Stimulated activated CD8-positive, alpha-beta memory T cell treated with anti-CD3 and anti-CD28 coated beads, Interleukin-2, amount 100 ng/mL, for 1 hour (primary cell): Measurements from ENCODE around the gene COPS2.

ENCODE experiments used
- DNase-seq, 2 donors: peaks; one replicate each; pipeline ENCODE4 v3.0.0-alpha.2; 2020; ENCODE audit warnings: low read depth in 2 of 2

The COPS2 gene

DNA sequence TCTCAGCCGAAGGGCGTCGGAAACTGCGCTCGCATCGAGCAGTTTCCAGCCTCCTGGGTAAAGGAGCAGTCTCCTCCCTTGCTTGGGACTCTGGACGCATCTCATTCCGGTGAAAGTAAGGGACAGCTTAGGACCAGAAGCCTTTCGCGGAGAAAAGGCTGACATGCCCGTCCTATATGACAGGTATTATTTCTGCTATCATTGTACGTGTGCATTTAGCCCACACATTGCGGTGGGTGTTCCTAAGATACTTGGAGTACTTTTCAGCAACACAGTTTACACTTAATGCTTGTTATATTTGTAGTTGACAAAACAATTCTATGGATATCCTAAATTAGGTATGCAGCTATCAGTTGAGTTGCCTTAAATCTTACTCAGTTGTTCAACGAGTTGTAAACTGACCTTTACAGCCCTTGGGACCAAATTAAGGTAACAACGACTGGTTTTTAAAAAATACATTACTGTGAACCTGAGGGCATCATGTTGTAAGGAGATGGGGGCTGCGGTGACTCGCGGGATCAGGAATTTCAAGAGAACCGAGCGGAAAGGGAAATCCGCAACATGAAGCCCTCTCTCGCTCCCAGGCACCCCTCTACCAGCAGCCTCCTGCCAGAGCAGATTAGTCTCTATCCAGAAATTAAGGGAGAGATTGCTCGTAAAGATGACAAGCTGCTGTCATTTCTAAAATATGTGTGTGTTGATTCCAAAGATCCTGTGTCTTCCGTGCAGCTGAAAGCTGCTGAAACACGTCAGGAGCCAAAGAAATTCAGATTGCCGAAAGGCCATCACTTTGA lies 632 bp upstream of the COPS2 start:
- no peak for DNase-seq

DNA sequence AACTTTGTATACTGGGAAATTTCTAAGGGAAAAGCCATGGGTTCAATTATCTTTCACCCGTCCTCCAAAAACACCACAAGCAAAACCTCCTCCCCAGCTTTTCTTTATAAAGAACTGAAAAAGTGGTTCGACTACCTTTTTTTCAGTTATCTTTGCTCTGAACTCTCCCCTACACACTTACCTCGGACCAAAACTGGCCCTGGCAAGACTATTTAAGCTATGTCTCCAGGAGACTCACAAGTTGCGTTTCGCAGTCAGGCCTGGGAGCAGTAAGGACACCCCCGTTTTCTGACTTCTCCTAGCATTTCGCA lies 645 bp downstream of the COPS2 start:
- DNase-seq: no peak

DNA sequence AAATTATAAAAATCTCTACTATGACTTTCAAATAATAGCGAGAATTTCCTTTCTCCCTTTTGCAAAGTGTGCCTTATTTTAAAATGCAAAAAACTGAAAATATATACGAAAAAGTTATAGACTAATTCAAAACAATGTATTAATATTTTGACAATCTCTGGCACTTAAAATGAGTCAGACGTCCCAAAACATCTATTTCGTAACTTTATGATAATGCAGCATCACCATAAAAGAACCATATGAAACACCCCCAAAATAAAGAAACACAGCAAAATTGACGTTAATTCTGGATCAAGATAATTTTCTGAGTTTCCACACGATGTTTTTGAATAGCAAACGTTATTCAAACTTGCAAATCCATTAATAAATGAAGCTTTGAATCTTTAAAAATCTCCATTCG lies 1.0 kb downstream of the COPS2 start:
- DNase-seq: no peak

DNA sequence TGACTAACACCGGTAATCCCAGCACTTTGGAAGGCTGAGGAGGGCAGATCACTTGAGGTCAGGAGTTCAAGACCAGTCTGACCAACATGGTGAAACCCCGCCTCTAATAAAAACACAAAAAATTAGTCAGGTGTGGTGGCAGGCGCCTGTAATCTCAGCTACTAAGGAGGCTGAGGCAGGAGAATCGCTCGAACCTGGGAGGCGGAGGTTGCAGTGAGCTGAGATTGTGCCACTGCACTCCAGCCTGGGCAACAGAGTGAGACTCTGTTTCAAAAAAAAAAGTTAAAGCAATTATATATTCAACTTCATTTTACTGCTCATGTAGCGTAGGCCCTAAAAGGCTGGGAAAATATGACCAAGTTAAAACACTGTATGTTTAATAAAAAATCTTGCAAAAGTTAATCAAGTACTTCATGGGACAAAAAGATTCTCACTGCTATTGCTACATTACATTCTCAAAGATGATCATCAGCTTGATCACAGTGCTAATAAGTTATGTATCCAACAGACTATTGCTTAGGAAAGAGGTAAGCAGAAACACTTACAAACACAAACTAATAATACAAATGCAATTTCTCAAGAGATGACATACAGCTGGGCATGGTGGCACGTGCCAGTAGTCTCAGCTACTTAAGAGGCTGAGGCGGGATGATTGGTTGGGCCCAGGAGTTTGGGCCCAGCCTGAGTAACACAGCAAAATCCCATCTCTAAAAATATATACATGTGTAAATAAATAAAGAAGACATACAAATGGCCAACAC lies 2.7 kb downstream of the COPS2 start:
- no peak for DNase-seq

DNA sequence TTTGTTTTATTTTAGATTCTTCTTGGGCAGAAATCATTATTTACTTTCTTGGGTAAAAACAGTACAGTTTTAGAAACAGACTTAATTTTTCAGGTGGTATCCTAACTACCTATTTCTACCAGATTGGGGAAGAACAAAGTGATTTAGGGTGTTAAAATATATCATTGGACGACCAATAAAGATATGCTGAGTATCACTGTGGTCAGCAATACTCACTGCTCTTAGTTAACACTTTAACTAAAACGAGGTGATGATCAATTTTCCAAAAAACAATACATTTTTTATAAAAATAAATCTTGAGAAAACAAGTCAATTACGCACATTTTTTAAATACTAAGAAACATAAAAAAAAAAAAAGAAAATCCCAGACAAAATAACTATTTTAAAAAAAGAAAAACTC lies 3.6 kb downstream of the COPS2 start:
- no peak for DNase-seq

DNA sequence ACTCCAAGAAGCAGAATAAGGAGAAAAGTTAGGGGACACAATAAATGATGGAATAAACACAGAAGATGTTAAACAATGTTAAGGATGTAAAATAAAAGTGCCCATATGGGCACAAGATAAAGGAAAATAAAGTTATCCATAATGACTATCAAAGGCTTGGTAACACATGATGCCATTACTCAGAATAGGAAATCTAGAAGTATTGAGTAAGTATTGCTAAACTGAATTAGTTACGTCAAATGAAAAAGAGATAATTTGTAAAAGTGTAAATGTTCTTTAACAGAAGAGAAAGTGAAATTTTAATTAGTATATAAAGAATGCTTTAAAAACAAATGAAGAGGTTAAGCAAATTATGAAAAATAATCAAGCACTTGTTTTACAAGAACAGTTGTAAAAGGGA lies 6.7 kb downstream of the COPS2 start:
- no peak for DNase-seq

DNA sequence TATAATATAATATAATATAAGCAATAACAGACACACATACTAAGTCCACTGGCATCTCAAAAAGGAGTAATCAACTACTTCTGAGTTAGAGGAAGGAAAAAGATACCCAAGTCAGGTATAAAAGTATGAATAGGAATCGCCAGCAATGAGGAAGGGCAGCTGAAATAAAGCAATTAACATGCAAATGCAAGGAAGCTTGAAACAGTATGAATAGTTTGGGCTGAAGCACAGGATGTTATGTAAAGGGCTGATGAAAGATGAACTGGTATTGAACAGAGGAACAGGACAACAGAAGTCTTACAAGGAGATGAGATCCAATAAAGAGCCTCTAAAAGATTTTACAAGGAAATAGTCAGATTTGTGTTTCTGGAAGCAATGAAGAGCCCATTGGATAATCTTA lies 7.1 kb downstream of the COPS2 start:
- DNase-seq: no peak

DNA sequence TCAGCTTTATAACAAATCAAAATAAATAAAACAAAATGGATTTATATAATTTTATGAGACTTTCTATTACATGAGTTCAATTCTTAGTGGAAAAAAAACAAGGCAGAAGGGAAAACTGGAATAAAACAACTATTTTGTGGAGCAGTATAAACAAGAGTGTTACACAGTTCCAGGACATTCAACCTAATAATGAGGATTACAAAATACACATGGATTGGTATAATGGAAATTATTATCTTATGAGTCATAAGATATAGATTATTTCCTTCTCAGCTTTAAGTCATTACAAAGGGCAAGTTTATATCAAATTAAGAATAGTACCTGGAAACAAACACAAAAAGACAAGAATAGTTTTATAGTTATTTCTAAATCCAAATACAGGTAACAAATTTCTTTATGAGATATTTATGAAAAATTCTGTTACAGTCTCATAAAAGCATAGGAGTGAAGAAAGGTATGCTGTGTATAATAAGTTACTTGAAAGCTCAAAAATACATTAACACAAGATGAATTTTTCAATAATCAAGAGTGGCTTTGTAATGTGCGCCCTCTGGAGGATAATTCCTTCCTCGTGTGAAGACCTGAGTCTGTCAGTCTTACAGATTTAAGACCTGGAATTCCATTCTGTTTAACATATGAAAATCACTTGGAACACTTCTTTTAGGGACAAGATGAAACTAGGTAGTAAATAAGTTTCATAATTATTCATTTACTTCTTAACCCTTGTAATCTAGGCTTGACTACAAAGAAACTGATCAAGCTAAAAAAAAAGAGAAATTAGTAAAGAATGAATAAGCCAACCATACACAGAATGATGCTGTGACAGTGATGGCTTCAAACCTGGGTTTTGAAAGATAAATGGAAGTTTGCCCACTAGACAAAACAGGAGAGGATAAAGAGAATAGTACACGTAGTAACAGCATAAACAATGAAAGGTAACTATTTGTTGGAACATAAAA lies 9.5 kb downstream of the COPS2 start:
- DNase-seq: no peak

DNA sequence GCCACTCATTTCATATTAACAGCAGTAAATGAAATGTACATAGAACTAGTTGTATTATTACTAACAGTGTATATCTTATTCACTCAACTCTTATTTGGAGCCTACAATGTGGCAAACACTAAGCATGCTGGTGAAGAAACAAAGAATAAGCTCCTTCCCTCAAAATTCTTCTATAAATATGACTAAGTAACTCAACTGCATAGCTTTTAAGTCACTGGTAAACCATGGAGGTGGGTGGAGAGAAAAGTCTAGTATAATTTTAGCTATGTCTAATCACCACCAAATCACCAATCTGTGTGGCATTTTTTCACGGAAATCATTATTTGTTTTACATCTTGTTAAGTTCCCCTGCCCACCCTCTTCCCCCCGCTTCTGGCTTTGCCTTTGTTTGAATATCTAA lies 17.5 kb downstream of the COPS2 start:
- DNase-seq: no peak

DNA sequence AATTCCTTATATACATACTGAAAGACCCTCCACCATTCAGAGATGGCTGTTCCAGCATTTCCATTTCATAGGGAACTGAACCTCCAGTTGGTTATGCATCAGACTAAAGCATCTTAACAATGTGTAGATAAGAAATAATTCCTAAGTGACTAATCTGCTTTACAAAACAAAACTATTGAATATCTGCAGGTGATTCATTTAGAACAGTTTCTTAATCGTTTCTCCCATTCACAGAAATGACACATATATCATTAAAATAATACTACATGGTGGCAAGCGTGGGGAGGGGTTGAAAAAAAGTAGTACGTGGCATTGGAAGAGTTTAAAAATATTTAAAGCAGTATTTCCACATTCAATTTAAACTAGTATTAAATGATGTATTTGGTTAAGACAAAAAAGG lies 19.5 kb downstream of the COPS2 start:
- DNase-seq: no peak

DNA sequence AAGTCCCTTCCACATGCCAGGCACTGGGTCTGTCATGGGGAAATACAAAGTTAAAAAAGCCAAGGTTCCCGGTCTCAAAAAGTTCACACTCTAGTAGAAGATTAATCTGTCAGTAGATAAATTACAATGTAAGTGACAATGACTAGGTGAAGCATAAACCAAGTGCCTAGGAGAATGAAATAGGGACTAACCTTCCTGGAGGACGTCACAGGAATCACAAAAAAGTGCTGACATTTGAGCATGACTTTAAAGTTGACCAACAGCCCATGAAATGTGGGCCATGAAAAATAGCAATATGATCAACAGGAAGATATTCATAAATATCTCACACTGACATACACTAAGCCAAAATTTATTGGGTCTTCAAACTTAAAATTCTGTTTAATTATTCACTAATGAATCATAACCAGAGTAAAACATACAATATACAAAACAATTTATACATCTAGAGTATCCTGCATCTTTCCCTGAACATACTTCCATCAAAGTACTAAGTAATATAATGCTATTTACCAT lies 20.0 kb downstream of the COPS2 start:
- DNase-seq: no peak

DNA sequence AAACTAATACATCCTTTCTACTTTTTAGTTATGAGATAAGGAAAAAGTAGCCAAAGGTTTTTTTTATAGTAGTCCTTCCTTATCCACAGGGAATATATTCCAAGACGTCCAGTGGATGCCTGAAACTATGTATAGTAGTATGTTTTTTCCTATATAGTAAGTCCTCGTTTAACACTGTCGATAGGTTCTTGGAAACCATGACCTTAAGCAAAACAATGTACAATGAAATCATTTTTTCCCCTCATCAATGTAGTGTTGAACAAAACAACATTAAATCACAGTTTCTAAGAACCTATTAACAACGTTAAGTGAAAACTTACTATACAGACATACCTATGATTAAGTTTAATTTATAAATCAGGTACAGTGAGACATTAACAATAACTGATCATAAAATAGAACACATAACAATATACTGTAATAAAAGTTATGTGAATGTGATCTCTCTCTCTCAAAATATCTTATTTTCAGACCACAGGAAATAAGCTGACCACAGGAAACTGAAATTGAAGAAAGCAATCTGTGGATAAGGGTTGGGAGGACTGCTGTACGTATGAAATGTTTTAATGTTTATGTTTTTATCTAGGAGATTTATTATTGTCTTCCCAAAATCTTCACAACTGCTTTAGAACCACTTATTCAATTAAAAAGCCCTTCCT lies 20.6 kb downstream of the COPS2 start:
- no peak for DNase-seq

DNA sequence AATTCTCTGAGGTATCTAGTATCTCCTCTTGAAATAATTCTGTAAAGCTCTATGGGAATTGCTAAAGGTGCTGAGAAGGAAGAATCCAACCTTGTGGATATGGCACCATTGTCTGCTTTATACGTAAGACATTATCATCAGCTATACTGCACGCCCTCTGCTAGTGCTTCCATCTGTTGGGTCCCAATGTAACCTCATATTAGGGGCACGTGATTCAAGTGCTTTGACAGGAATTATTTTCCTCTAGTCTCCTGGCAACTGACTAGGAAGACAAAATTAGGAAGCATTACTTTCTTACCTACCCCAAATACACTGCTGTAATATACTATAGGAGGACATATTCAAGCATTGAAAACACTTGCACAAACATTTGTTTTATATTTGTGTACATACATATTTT lies 24.0 kb downstream of the COPS2 start:
- DNase-seq: no peak

DNA sequence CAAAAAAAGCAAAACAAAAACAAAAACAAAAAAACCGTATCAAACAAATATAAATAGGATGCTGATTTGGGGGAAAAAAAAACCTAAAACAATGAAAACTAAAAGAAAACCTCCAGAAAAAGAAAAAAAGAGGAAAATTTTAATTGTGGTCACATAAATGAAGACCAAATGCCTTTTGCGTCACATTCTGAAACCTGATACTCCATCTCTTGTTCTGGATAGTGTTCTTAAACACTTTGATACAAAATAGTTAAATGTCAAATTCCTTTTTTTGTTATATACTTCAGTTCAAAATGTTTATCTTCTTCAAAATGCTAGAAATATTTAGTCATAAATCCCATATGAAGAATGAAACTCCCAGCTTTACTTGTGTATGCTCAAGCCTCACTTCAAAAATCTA lies 31.0 kb downstream of the COPS2 start:
- DNase-seq: no peak

DNA sequence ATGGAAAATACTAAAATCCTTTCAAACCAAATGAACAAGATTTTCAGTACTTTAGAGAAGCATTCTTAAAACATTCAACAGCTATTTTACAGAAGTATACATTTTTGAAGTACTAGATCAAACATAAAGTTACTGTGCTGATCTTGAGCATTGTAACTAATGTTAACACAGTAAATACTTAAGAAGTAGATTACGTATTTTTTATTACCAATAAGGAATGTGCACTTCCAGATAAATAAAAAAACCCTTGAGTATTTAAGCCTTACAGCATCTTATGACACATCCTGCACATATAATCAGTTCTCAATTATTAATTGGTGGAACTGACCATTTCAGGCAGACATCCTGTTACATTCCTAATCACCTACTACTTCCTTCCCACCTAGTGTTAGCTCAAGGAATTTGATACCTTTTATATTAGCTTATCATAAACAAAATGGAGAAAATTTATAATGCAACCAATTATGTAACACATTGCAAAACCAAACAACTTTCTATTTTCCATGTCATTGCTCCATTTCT lies 32.8 kb downstream of the COPS2 start:
- no peak for DNase-seq

DNA sequence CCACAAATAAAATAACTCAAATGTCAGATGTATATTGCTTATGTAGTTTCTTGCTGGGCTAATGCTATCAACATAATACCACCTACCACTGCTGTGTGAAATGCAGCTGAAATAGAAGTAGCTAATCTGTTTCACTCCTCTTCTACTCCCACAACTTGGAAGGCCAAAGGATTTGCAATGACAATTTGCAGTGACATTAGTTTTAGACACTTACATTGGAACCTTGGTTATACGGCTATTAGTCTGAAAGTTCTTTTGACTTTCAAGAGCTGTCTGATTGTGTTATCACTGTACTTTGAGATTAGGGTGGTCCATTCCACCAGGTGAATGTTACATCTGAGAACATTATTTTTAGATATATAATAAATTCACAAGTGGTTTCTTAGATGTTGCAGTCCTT lies 33.5 kb downstream of the COPS2 start:
- DNase-seq: no peak

DNA sequence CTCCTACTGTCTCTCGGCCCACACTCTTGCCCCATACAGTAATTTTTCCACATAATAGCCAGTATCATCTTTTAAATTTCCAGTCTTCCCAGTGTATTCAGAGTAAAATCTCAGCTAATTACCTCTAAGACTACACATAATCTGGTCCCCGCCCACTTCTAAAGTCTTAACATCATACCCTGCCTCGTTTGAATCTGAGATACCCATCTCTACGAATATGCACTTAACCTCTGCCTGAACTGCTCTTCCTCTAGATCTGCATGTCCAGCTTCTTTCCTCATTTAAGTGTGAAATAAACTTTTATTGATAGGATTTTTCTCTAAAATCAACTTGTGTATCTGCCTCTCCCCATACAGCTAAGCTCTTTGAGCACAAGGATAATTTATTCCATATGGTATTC lies 34.6 kb downstream of the COPS2 start:
- no peak for DNase-seq

DNA sequence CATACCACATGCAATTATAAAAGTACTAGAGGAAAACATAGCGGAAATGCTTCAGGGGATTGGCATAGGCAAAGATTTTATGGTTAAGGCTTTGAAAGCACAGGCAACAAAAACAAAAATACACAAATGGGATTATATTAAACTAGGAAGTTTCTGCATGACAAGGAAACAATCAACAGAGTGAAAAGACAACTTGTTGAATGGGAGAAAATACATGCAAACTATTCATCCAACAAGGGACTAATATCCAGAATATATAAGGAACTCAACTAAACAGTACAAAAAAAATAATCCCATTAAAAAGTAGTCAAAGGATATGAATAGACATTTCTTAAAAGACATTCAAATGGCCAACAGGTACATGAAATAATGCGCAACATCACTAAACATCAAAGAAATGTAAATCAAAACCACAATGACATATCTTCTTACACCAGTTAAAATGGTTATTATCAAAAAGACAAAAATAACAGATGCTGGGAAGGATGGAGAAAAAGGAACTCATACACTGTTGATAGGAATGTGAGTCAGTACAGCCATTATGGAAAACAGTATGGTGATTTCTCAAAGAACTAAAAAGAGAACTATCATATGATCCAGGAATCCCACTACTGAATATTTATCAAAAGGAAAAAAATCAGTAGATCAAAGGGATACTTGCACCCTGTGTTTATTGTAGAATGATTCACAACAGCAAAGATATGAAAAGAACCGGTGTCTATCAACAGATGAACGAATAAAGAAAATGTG lies 39.1 kb downstream of the COPS2 start:
- no peak for DNase-seq

DNA sequence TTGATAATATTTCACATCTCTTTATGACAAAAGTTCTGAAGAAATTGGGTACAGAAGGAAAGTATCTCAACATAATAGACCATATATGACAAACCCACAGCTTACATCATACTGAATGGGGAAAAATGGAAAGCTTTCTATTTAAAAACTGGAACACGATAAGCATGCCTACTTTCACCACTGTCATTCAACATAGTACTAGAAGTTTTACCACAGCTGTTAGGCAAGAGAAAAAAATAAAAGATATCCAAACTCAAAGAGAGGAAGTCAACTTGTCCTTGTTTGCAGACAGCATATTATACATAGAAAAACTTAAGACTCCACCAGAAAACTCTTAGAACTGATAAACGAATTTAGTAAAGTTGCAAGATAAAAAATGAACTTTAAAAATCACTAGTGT lies 40.3 kb downstream of the COPS2 start:
- no peak for DNase-seq

DNA sequence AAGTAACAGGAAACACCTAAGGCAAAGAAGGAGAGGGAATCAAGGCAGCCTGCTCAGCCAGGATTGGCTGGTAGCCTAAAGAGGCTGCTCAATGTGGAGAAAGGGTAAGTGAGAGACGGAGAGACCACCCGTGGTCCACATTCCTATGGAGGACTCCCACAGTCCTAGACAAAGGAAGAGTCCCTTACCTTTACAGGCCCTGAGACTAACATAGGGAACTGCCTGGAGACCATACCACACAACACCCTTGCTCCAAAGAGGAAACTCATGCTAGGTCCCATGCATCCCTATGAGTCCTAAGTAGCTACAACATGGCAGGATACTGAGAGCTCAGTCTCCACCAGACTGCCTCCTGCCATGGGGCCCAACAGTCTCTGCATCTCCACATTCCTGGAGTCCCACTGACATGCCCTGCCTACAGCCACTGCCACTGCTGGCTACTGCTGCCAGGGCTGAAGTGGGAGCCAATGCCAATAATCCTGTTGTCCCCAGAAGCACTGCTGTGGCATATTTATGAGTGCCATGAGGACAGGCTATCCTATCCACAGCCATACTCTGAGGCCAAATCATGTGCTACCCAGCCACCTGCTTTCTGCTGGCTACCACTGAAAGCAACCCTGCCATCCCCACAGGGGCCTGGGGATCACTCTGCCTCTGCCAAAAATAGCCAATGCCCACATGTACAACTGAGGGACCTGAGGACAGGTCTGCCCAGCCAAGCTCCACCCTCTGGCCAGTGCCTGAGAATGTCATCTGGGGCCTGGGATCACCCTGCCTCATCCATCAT lies 45.0 kb downstream of the COPS2 start:
- DNase-seq: no peak
